Fibroblast of villous mesenchyme (primary cell): ENCODE measurements around the gene ZNF367. TPM values are rescaled to one million over a fixed set of nuclear protein-coding genes. Genes with fewer than 3 reads are reported as not detected.
A peak's percentile ranks its signal among the peaks of the same experiment; 100 is the strongest.

Experiments used
- DNase-seq: peaks from one replicate; pipeline ENCODE4 v3.0.0-alpha.2; 2010; ENCODE audit warnings: low read depth
- H3K4me3 ChIP-seq: 2 replicates; pipeline ENCODE4 v1.5.1; 2011; ENCODE audit warnings: low read depth, mild to moderate bottlenecking, low read length
- total RNA-seq: library from RNA; depleted of rRNA; stranded (reverse); fragments of >200 nt; gene quantifications from 2 replicates; pipeline ENCODE4 v1.2.3, GENCODE V29; 2012
- TF ChIP-seq, protein P1 (sequence below): IDR thresholded peaks from 2 replicates; pipeline ENCODE4 v1.5.1; 2012; ENCODE audit warnings: low read depth, mild to moderate bottlenecking, low read length; ENCODE audit not compliant: insufficient read depth

Gene ZNF367
- total RNA-seq, 1 donor = 5.6 TPM

DNA sequence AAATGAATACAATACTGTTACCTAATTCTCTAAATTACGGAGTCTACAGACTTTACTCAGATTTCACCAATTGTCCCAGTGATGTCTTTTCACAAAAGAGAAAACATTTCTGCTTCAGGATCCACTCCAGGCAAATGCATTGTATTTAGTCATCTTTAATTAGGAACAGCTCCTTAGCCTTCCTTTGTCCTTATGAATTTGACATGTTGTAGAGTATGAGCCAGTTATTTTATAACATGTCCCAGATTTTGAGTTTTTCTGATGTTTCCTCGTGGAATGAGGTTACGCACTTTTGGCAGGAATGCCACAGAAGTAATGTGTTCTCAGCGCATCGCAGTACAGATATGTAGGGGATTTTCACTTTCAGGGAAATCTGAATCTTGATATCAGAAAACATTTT lies 42.3 kb upstream of the ZNF367 start:
- TF ChIP-seq, protein P1, sequence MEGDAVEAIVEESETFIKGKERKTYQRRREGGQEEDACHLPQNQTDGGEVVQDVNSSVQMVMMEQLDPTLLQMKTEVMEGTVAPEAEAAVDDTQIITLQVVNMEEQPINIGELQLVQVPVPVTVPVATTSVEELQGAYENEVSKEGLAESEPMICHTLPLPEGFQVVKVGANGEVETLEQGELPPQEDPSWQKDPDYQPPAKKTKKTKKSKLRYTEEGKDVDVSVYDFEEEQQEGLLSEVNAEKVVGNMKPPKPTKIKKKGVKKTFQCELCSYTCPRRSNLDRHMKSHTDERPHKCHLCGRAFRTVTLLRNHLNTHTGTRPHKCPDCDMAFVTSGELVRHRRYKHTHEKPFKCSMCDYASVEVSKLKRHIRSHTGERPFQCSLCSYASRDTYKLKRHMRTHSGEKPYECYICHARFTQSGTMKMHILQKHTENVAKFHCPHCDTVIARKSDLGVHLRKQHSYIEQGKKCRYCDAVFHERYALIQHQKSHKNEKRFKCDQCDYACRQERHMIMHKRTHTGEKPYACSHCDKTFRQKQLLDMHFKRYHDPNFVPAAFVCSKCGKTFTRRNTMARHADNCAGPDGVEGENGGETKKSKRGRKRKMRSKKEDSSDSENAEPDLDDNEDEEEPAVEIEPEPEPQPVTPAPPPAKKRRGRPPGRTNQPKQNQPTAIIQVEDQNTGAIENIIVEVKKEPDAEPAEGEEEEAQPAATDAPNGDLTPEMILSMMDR = no peak
- peak; percentile 42 for DNase-seq
- H3K4me3 ChIP-seq = no peak overlapping the region

DNA sequence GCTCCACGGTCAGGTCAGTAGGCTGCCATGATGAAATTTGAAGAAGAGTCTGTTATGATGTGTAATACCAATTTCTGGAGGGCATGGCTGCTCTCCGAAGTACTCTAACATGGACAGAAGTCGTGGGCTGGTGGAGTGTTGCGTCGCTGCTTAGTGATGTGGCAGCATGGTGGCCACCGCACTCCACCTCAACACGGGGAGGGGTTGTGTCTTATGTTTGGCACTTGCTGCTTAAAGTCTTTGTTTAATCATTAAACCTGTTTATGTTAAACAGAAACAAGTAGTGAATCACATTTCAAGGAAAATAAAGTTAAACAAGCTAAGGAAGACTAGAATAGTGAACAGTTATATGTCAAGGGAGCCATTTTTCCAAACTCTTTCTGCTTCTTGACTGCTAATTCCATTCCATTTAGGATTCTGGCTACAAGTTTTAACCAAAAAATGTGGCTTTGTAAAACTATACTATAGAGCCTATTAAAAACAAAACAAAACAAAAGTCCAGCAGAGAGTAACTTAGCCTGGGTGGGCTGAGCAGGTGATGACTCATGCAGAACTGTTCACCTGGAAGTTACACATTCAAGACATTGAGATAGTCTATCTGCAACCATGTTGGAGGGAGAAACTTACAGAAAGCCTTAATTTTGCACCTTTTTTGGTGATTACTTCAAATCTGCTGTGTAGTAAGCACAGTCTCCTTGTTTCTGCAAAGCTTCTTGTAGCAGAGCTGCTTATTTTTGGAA lies 41.3 kb upstream of the ZNF367 start:
- no peak for DNase-seq
- H3K4me3 ChIP-seq = no peak overlapping the region
- TF ChIP-seq, protein P1 = no peak

DNA sequence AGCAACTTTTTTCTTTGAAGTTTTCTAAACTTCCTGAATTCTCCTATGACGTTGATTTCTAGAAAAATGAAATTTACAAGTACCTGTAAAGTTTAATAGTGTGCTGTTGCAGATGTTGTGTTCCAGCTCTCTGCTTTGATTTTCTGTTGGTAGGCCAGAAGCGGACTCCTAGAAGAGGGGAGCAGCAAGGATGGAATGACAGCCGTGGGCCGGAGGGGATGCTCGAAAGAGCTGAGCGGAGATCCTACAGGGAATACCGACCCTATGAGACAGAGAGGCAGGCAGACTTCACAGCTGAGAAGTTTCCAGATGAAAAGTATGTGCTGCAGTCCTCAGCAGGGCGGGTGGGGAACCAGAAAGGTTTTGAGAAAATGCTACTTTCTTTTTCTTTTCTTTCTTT lies 40.1 kb upstream of the ZNF367 start:
- TF ChIP-seq, protein P1 = no peak
- no peak for DNase-seq
- no peak overlapping the region for H3K4me3 ChIP-seq

DNA sequence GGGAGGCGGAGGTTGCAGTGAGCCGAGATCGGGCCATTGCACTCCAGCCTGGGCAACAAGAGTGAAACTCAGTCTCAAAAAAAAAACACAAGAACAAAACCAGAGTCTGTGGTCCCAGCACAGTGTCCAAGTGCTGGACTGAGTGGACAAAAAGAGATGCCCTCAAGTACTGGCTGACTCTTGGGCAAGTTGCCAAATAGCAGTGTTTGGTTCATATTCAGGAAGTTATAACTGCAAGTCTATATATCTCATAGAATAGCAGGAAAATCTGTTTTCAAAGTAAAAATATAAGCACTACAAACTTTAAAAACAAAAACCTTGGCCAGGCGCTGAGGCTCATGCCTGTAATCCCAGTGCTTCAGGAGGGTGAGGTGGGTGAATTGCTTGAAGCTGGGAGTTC lies 39.1 kb upstream of the ZNF367 start:
- TF ChIP-seq, protein P1 = no peak
- no peak overlapping the region for H3K4me3 ChIP-seq
- peak; percentile 24 for DNase-seq

DNA sequence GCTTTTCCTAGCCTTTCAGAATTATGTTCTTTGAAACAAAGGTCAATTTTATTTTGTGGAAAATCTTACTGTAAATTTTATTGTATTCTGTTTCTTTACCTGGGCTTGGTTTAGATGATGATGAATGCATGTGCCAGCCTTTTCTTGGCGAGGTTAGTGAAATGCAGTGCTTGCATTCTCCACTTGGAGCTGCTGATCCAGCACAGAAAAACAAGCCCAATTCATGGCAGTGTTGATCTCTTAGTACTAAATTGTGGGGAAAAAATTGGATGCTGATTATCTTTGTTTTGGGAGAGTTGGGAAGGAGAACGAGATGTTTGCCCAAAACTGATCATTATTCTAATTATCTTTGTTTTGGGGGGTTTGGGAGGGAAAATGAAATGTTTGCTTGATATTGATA lies 35.5 kb upstream of the ZNF367 start:
- no peak for DNase-seq
- TF ChIP-seq, protein P1 = peak; percentile 64

DNA sequence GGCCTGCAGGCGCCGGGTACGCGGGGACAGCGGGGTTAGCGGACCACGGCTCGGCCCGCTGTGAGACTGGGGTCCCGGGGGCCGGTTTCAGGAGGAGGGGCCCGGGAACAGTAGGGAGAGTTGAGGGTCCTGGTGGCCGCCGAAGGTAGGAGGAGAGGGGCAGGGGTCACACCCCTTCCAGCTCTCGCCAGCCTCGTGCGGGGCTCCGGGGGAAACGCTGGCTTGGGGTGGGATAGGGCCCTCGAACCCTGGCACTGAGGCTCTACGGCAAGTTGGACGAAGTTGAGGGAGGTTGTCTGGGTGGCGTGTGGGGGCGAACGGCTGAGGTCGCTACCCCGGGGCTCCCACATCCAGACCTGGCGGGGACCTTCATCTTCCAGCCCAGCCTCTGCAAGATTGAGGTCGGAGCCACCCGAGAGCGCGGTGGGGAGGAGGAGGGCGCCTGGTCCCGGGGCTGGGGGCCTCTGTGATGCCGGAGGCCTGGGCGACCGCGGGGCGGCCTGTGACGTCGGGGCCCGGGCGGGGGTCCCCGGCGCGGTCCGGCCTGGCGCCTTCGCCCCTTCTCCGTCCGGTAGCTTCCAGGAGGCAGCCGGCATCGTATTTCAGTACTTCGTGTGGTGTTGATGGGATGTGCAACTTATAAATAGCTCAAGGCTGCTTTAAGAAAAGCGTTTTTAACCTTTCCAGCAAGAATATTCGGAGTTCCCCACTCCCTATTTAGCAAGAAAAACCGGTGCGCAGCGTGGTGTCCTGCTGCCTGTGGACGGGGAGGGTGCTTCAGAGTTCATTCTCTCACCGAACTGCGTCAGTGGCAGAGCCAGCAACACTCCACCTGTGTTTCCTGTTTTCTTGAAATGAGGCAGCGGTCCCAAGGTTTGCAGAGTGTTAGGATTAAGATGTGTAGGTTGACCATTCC lies 32.7 kb upstream of the ZNF367 start:
- H3K4me3 ChIP-seq = peak overlapping the region; percentile 75
- TF ChIP-seq, protein P1 = no peak
- peak; percentile 42 for DNase-seq

More for the DNA sequence above, 35.5 kb upstream of the ZNF367 start:
- no peak overlapping the region for H3K4me3 ChIP-seq
